Measurements from ENCODE around the gene CUZD1.

The CUZD1 gene

GRCh38 chr10:122812751-122813150 is 32.9 kb downstream of the CUZD1 start:
- Mint-ChIP-seq H3K4me1 (ENCODE audit: low read depth) (no peaks in the 10 kb centered on the region), H3K27ac (no peak overlapping the region), H3K36me3 (ENCODE audit: low read depth) (no peaks in the 10 kb centered on the region), H3K9me3 (no peaks in the 10 kb centered on the region), H3K4me3 (no peak overlapping the region), H3K27me3 (peaks cover 3% of the 10 kb centered on the region)

- no peaks in the 10 kb centered on the region for H3K36me3 Mint-ChIP-seq (ENCODE audit: low read depth)
- H3K4me1 Mint-ChIP-seq (ENCODE audit: low read depth) = no peaks in the 10 kb centered on the region
- H3K9me3 Mint-ChIP-seq = no peaks in the 10 kb centered on the region
- H3K4me3 Mint-ChIP-seq = no peak overlapping the region
- no peak overlapping the region for H3K27ac Mint-ChIP-seq
- peaks cover 14% of the 10 kb centered on the region for H3K27me3 Mint-ChIP-seq
Observed at GRCh38 chr10:122802282-122802681, 43.4 kb downstream of the CUZD1 start.

GRCh38 chr10:122798704-122799231 is 46.9 kb downstream of the CUZD1 start:
- peaks cover 17% of the 10 kb centered on the region for H3K27me3 Mint-ChIP-seq
- H3K4me1 Mint-ChIP-seq (ENCODE audit: low read depth) = no peaks in the 10 kb centered on the region
- no peaks in the 10 kb centered on the region for H3K36me3 Mint-ChIP-seq (ENCODE audit: low read depth)
- H3K27ac Mint-ChIP-seq = no peak overlapping the region
- no peak overlapping the region for H3K4me3 Mint-ChIP-seq
- H3K9me3 Mint-ChIP-seq = no peaks in the 10 kb centered on the region

GRCh38 chr10:122796796-122797195 is 48.9 kb downstream of the CUZD1 start:
- H3K9me3 Mint-ChIP-seq = no peaks in the 10 kb centered on the region
- H3K4me3 Mint-ChIP-seq = no peak overlapping the region
- no peaks in the 10 kb centered on the region for H3K4me1 Mint-ChIP-seq (ENCODE audit: low read depth)
- H3K27ac Mint-ChIP-seq = no peak overlapping the region
- H3K36me3 Mint-ChIP-seq (ENCODE audit: low read depth) = no peaks in the 10 kb centered on the region
- peaks cover 16% of the 10 kb centered on the region for H3K27me3 Mint-ChIP-seq

- Mint-ChIP-seq H3K36me3 (ENCODE audit: low read depth) (no peaks in the 10 kb centered on the region), H3K9me3 (no peaks in the 10 kb centered on the region), H3K27ac (no peak overlapping the region), H3K4me1 (ENCODE audit: low read depth) (no peaks in the 10 kb centered on the region), H3K27me3 (peaks cover 13% of the 10 kb centered on the region), H3K4me3 (no peak overlapping the region)
Observed at GRCh38 chr10:122795924-122796323, 49.7 kb downstream of the CUZD1 start.

GRCh38 chr10:122786269-122786668 is 59.4 kb downstream of the CUZD1 start:
- Mint-ChIP-seq H3K4me1 (ENCODE audit: low read depth) (no peaks in the 10 kb centered on the region), H3K9me3 (no peaks in the 10 kb centered on the region), H3K36me3 (ENCODE audit: low read depth) (no peaks in the 10 kb centered on the region), H3K27me3 (peaks cover 4% of the 10 kb centered on the region), H3K4me3 (no peak overlapping the region), H3K27ac (no peak overlapping the region)

- Mint-ChIP-seq H3K4me1 (ENCODE audit: low read depth) (no peaks in the 10 kb centered on the region), H3K4me3 (no peak overlapping the region), H3K27ac (no peak overlapping the region), H3K36me3 (ENCODE audit: low read depth) (no peaks in the 10 kb centered on the region), H3K9me3 (no peaks in the 10 kb centered on the region), H3K27me3 (no peaks in the 10 kb centered on the region)
Observed at GRCh38 chr10:122782911-122783310, 62.7 kb downstream of the CUZD1 start.
